Neutrophil (primary cell): Measurements from ENCODE around the gene DCLK2.

Source experiments
- H3K27ac ChIP-seq: fragments of 200-600 bp; sonication (generic); 2 replicates; pipeline ENCODE4 v1.5.1; 2016; ENCODE audit warnings: mild to moderate bottlenecking, moderate library complexity
- H3K27me3 ChIP-seq: fragments of 200-600 bp; sonication (generic); 2 replicates; pipeline ENCODE4 v1.6.0; 2016; ENCODE audit warnings: mild to moderate bottlenecking
- H3K36me3 ChIP-seq: fragments of 200-600 bp; sonication (generic); 2 replicates; pipeline ENCODE4 v1.5.1; 2017
- H3K4me1 ChIP-seq, 2 experiments: fragments of 200-600 bp in 1 of 2; sonication (generic) in 1 of 2; 1 replicate in 1 of 2; 2 replicates in 1 of 2; pipeline versions ENCODE4 v1.5.1 to v1.6.1; 2013 to 2016; ENCODE audit warnings: low read depth in 1 of 2, low read length in 1 of 2, mild to moderate bottlenecking in 1 of 2, moderate library complexity in 1 of 2; ENCODE audit not compliant: control insufficient read depth in 1 of 2, insufficient read depth in 1 of 2
- H3K4me3 ChIP-seq, 2 experiments: fragments of 200-600 bp in 1 of 2; sonication (generic) in 1 of 2; 1 replicate in 1 of 2; 2 replicates in 1 of 2; pipeline ENCODE4 v1.5.1; 2013 to 2016; ENCODE audit warnings: low read depth in 1 of 2, low read length in 1 of 2, mild to moderate bottlenecking in 1 of 2, moderate library complexity in 1 of 2
- H3K9me3 ChIP-seq: fragments of 200-600 bp; sonication (generic); 2 replicates; pipeline ENCODE4 v1.5.1; 2016
- TF ChIP-seq, protein P1 (sequence below): fragments of 200-600 bp; sonication (generic); IDR thresholded peaks from 2 replicates; pipeline ENCODE4 v1.5.1; 2016; ENCODE audit warnings: antibody characterized with exemption

Gene DCLK2

DNA sequence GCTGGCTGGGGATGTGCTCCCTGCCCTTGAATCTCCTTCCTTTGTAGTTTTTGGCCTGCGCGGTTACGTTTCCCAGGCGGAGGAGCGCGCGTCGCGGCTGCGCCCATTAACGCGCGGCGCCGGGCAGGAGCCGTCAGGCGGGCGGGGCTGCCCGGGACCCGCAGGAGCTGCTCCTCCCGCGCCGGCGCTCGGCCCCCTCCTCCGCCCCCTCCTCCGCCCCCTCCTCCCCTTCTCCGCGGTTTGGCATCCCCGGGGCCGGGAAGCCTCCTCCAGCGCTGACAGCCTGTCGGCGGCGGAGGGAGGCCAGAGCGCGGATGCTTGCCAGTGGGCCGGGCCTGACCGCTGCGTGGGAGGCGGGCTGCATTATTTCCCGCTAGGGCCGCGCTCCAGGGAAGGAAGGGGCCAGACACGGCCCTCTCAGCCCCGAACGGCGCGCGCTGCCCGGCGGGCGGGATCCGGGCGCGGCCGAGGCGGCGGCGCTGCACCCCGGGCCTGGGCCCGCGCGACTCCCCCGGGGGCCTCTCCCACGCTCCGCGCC lies at the start of gene DCLK2:
Gene DCLK2 (plus strand): TSS at position 405 of the 538 bp plus-strand sequence. CDS start 583 bp downstream, outside the sequence.
- H3K4me3 ChIP-seq, result peak within 1 kb of the TSS in 1 of 2 experiments; percentile 39
- no peaks in the 10 kb centered on the region for H3K9me3 ChIP-seq
- no peak within 1 kb of the TSS for H3K27ac ChIP-seq
- TF ChIP-seq, protein P1, sequence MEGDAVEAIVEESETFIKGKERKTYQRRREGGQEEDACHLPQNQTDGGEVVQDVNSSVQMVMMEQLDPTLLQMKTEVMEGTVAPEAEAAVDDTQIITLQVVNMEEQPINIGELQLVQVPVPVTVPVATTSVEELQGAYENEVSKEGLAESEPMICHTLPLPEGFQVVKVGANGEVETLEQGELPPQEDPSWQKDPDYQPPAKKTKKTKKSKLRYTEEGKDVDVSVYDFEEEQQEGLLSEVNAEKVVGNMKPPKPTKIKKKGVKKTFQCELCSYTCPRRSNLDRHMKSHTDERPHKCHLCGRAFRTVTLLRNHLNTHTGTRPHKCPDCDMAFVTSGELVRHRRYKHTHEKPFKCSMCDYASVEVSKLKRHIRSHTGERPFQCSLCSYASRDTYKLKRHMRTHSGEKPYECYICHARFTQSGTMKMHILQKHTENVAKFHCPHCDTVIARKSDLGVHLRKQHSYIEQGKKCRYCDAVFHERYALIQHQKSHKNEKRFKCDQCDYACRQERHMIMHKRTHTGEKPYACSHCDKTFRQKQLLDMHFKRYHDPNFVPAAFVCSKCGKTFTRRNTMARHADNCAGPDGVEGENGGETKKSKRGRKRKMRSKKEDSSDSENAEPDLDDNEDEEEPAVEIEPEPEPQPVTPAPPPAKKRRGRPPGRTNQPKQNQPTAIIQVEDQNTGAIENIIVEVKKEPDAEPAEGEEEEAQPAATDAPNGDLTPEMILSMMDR, result no peak
- H3K4me1 ChIP-seq, result peaks cover 3 to 6% of the 10 kb centered on the region in 2 experiments
- no peaks in the 10 kb centered on the region for H3K36me3 ChIP-seq
- H3K27me3 ChIP-seq, result peaks cover 88% of the 10 kb centered on the region

DNA sequence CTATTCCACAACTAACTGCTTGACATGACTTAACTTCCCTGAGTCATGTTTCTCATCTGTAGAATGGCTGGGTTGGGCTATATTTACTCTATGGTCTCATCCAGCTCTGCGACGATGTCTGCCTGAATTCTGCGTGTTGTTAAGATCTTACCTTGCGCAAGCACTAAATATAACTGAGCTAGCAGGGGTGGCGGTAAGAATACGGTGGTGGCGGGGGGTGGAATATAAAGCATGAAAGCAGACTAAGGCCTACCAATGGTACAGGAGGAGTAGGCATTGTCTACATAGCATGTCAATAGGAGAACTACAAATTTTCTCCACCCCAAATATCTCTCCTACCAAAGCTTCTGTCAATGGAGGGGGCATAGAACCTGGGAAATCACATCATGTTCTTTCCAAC lies 45.7 kb upstream of the DCLK2 start:
- Histone ChIP-seq H3K4me1 (no peaks in the 10 kb centered on the region), H3K4me3 (no peak overlapping the region), H3K27me3 (no peaks in the 10 kb centered on the region), H3K27ac (no peak overlapping the region), H3K9me3 (no peaks in the 10 kb centered on the region), H3K36me3 (no peaks in the 10 kb centered on the region)
- TF ChIP-seq, protein P1, result no peak

DNA sequence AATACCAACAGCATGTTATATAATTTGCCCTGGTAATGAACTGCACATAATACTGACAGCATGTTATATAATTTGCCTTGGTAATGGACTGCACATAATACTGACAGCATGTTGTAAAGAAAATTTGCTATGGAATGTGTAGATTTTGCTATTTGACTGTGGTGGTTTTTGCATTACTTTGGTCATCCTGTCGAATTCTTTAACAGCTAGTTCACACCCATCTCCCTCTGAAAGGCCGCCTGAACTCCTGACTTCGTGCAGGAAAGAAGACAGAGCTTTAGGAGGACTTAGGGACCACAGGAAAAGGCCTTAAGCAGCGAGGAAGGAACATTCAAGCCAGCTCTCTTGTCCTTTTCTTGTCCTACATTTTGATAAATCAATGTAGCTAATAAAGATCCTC lies 45.2 kb upstream of the DCLK2 start:
- Histone ChIP-seq H3K4me3 (no peak overlapping the region), H3K36me3 (no peaks in the 10 kb centered on the region), H3K9me3 (no peaks in the 10 kb centered on the region), H3K27ac (no peak overlapping the region), H3K4me1 (no peaks in the 10 kb centered on the region), H3K27me3 (no peaks in the 10 kb centered on the region)
- TF ChIP-seq, protein P1, result no peak

DNA sequence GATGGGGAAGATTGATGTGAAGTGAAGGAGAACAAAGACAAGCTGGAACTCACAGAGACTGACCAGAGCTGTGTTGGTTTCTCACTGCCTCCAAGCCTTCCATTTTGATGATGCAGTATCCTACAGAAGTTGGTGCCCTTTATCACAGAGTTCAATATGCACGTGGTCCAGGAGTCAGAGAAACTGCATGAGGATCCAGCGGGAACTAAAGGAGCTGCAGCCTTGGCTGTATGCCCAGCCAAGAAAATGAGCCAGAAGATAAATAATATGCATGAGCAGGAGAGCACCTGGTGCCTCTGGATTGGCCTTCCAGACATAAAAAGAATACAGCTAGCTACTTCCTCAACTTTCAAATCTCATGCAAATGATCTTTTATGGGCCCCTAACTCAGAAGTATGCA lies 44.3 kb upstream of the DCLK2 start:
- H3K4me3 ChIP-seq, result no peak overlapping the region
- H3K27me3 ChIP-seq, result no peaks in the 10 kb centered on the region
- H3K4me1 ChIP-seq, result no peaks in the 10 kb centered on the region
- TF ChIP-seq, protein P1, result no peak
- H3K27ac ChIP-seq, result no peak overlapping the region
- no peaks in the 10 kb centered on the region for H3K9me3 ChIP-seq
- no peaks in the 10 kb centered on the region for H3K36me3 ChIP-seq

DNA sequence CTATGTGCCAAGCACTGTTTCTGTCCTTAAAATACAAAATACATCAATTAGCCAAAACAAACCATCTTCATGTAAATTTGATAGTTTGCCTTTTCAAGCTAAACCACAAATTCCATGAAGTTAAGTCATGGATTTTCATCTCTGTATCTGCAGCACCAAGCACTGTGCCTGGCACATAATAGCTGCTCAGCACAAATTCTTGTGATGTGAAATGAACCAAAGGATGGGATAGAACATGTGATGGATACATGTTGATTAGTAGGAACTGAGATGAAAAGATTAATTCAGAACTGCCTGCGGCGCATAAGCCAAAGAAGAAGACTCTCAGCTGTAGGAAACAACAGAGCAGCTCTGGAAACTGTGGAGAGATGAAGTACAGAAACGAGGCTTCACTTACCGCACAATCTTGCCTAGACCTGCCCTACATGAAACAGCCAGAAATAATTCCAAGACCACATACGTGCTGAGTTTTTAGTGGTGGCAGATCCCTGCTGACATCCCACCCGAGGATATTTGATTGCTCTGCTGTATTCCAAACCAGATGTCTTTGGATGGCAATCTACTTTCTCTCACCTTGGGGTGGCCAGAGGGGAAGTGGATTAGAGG lies 40.9 kb upstream of the DCLK2 start:
- Histone ChIP-seq H3K36me3 (no peaks in the 10 kb centered on the region), H3K27ac (no peak overlapping the region), H3K27me3 (no peaks in the 10 kb centered on the region), H3K9me3 (no peaks in the 10 kb centered on the region), H3K4me1 (no peaks in the 10 kb centered on the region), H3K4me3 (no peak overlapping the region)
- TF ChIP-seq, protein P1, result no peak
